GM18873 (cell line): ENCODE results near the gene ACRBP.
A peak's percentile ranks its signal among the peaks of the same experiment; 100 is the strongest.

ENCODE experiments used
- ATAC-seq: cut with Tn5 transposase; IDR thresholded peaks from one replicate; pipeline ENCODE4 v1.9.1; 2021; ENCODE audit warnings: mild to moderate bottlenecking, moderate library complexity, moderate number of reproducible peaks; ENCODE audit not compliant: unreplicated experiment, low FRiP score

The ACRBP gene

GRCh38 chr12:6647083-6647604 is at the start of gene ACRBP:
ACRBP (minus strand) TSS chr12:6647432; CDS start chr12:6647366, 66 bp downstream.
- no peak for ATAC-seq

GRCh38 chr12:6695313-6696045 is 48.2 kb upstream of the ACRBP start:
- no peak for ATAC-seq

- no peak for ATAC-seq
Measured at GRCh38 chr12:6694701-6695100, 47.5 kb upstream of the ACRBP start.

- ATAC-seq, result no peak
Measured at GRCh38 chr12:6693832-6694355, 46.7 kb upstream of the ACRBP start.

GRCh38 chr12:6692888-6693287 is 45.7 kb upstream of the ACRBP start:
- ATAC-seq, result no peak

GRCh38 chr12:6691473-6691872 is 44.2 kb upstream of the ACRBP start:
- no peak for ATAC-seq

GRCh38 chr12:6688999-6689882 is 42.0 kb upstream of the ACRBP start, which contains the start of gene ZNF384:
ZNF384 (minus strand) TSS chr12:6689375; CDS start chr12:6679520, 9,855 bp downstream.
- ATAC-seq, result peak; percentile 78

GRCh38 chr12:6688543-6688998 is 41.3 kb upstream of the ACRBP start:
- ATAC-seq, result no peak

GRCh38 chr12:6685814-6686213 is 38.6 kb upstream of the ACRBP start:
- no peak for ATAC-seq

GRCh38 chr12:6684609-6685008 is 37.4 kb upstream of the ACRBP start:
- ATAC-seq, result no peak

- no peak for ATAC-seq
Measured at GRCh38 chr12:6676962-6677361, 29.7 kb upstream of the ACRBP start.

GRCh38 chr12:6672143-6672542 is 24.9 kb upstream of the ACRBP start:
- ATAC-seq, result no peak

- no peak for ATAC-seq
Measured at GRCh38 chr12:6667559-6668210, 20.5 kb upstream of the ACRBP start.

GRCh38 chr12:6666211-6666610 is 19.0 kb upstream of the ACRBP start:
- ATAC-seq, result no peak

GRCh38 chr12:6664902-6665301 is 17.7 kb upstream of the ACRBP start:
- no peak for ATAC-seq

GRCh38 chr12:6662906-6663742 is 15.9 kb upstream of the ACRBP start, which contains the start of gene ING4:
ING4 (minus strand) TSS chr12:6663119; CDS start chr12:6663101, 18 bp downstream.
- ATAC-seq, result peak; percentile 83

GRCh38 chr12:6662602-6662905 is 15.3 kb upstream of the ACRBP start:
- ATAC-seq, result no peak

- no peak for ATAC-seq
Measured at GRCh38 chr12:6653987-6654386, 6.8 kb upstream of the ACRBP start.

GRCh38 chr12:6653342-6653741 is 6.1 kb upstream of the ACRBP start:
- ATAC-seq, result no peak

- ATAC-seq, result no peak
Measured at GRCh38 chr12:6652391-6652790, 5.2 kb upstream of the ACRBP start.
